Nucleus accumbens (tissue), 56 donors: ENCODE measurements around the gene LRBA.

Experiments
- DNase-seq, 56 donors: peaks; one replicate each; lab custom pipeline; 2025; lab: John Stamatoyannopoulos, UW

Gene LRBA

GRCh38 chr4:150355858-150356455, 659.1 kb downstream of the LRBA start:
- DNase-seq: no peak

- DNase-seq: no peak
These were observed 659.7 kb downstream of the LRBA start for GRCh38 chr4:150355418-150355817.

DNA sequence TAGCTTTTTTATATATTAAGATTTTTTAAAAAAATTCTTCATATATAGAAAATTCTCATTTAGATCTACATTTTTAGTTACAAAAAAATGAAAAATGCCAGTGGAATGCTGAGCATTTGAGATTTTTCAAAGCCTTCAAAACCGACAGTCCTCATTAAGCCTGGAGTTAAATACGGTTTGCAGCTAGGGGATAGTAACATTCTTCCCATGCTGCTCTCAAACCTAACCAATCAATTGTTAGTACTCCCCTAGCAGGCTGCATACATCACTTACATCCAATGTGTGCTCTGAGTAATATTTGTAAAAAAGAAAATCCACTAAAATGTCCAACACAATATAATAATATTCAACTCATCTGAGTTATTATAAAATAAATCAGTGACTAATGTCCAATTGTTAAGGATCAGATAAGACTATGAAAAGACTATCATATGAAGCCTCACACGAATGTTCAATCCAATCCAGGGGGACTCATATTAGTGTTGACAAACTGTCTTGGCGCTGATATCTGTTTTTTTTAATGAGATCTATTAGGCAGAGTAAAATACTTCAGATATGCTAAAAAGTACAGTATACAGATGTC, 660.8 kb downstream of the LRBA start:
- DNase-seq: no peak

DNA sequence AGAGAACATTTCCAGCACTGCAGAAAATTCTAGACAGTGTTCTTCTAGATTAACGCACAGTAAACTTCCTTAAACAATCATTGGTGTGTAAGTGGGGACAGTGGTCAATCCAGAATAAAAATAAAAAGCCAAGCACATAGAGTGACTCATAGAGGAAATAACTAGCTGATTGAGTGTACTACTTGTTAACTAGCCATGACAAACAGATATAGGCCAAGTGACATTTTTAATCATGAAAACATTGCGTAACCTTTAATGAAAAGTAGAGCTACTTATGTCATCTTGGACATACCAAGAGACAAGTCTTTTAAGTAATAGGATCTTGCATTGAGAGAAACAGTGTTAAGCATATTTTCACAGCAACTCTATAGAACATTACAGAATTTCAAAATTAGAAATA, 667.0 kb downstream of the LRBA start:
- no peak for DNase-seq

- DNase-seq: no peak
These were observed 669.8 kb downstream of the LRBA start for GRCh38 chr4:150345207-150345744.

GRCh38 chr4:150343796-150344195, 671.3 kb downstream of the LRBA start:
- DNase-seq: no peak

GRCh38 chr4:150342945-150343344, 672.1 kb downstream of the LRBA start:
- peak in 9 of 56 donors; percentile 1 to 10 (median 3) for DNase-seq

DNA sequence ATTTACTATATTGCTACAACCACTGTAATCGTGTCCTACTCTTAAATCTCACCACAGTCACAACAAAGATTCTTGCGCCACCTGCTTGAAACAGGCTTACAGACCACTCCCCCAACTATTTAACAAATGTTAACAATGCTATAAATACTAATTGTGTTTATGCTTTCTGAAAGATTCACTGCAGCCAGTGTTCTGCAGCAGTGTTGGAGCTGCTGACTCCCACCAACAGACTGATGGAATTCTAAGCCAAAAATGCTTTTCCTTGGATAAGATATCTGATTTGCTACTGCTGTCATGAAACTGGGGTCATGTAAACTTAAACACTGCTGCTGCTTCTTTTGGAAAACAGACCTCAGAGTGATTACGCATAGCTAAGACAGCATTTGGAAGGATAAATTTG, 677.4 kb downstream of the LRBA start:
- no peak for DNase-seq

- no peak for DNase-seq
These were observed 678.2 kb downstream of the LRBA start for GRCh38 chr4:150336676-150337412.

GRCh38 chr4:150332961-150333360, 682.1 kb downstream of the LRBA start:
- no peak for DNase-seq

GRCh38 chr4:150332086-150332485, 683.0 kb downstream of the LRBA start:
- DNase-seq: no peak

DNA sequence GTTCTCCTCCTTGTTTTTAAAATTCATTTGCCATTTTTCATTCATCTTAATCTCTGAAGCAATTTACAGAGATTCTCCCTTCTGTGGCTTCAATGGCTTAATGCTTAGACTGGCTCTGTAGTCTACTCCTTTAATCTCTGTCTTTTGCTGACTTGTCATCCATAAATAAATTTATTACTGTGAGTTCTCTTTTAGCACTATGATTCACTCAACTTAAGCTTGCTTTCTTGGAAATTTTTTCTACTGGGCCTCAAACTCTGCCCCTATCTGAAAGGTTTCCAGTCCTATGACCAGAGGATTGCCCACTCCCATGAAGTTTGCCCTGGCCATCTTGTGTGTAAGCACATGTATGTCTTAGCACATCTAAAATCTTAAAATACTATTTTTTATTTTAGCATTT, 685.7 kb downstream of the LRBA start:
- DNase-seq: no peak

DNA sequence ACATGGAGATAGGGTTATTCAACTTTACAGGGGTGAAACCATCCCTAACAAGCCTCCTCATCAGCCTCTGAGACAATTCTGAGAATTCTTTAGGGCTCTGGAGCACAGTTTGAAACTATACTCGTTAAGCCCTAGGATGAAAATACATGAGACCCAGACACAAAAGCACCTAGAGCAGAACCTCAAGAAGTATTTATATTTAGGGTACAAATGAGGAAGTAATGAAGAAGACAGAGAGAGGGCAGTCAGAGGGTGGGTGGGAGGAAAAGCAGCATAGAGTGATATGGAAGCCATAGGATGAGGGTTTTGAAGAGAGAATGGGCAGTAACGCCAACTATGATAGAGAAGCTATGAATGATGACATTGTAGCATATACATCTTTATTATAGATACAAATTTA, 686.6 kb downstream of the LRBA start:
- DNase-seq: no peak

GRCh38 chr4:150327262-150327780, 687.8 kb downstream of the LRBA start:
- no peak for DNase-seq

DNA sequence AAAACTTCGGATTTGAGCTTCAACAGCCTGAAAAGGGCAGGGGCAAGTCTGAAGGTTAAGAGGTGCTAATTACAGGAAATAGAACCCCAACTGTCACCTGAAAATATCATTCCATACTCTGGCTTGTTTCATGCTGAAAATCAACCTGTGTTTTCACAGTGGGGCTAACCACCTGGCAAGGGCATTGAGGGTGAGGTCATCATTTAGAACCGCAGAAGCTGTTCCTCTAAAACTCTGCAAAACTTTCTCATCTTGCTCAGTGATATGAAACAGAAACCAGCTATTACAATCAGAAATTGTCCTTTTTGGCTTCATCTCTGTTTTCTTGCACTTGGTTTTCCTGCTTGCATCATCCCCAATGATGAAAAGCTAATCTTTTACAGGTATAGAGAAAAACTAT, 689.2 kb downstream of the LRBA start:
- no peak for DNase-seq

- DNase-seq: no peak
These were observed 691.4 kb downstream of the LRBA start for GRCh38 chr4:150323406-150324325.

- no peak for DNase-seq
These were observed 692.4 kb downstream of the LRBA start for GRCh38 chr4:150322646-150323045.

DNA sequence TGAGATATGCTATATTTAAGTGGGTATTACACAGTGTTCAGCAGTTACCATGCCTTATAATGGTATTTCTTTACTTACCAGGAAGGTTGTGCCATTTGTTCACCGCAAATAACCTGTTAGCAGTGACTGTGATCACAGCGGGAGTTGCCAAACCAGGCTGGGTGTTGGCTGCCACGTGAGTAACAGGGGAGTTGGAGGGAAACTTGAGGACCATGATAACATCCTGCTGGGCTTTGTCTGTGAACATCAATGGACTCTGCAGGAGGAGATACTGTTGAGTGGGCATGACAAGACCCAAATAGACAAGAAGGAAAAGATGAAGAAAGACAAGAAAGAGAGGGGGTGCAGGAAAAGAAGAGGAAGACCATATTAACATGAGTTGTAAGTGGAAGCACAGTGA, 694.0 kb downstream of the LRBA start:
- DNase-seq: no peak

DNA sequence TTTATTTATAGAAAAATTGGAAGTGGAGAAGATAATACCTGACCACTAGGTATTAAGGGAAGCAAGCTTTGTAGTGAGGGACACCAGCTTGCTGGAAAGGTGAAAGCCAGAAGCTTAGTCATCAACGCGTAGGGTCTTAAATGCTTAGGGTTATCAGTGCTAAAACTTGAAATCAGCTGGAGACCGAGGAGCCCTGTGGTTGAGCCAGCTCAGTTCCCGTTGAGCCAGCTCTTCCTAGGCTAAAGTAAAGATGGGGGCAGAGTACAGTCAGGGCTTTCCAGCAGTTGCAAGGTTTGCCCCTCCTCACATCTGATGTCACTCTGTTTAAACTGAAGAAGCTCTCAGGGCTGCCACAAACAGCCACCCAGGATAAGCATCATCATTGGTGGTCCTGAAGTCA, 696.1 kb downstream of the LRBA start:
- DNase-seq: no peak

DNA sequence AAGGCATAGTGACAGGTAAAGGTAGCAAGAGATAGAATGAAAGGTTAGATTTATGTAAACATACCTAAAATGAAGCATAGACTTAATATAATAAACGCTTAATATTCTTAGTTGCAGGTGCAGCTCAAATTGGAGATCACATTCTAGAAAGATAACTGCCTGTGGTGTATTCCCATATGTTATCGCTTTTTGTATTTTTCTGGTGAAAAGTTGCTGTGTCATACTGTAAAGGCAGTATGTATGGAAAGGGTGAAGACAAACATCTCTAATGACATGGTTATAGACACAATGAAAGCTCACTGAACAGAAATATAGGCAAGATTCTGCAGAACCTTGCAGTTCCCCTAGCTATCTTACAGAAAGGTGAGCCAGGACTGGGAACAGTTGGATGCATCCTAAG, 696.6 kb downstream of the LRBA start:
- no peak for DNase-seq
